Measurements from ENCODE around the gene CRYBG3. TPM values are rescaled to one million over a fixed set of nuclear protein-coding genes. Genes with fewer than 3 reads are reported as not detected.

Gene CRYBG3
- total and polyA plus RNA-seq, 2 donors = 16.2 to 67.5 TPM

- WGBS = 38% methylated on average over 5 of the region's 5 CpGs
- no peak overlapping the region for H3K4me3 ChIP-seq (ENCODE audit: low read depth, low read length)
- no peaks in the 10 kb centered on the region for H3K4me1 ChIP-seq (ENCODE audit: insufficient read depth)
- H3K36me3 ChIP-seq (ENCODE audit: insufficient read depth) = no peaks in the 10 kb centered on the region
- no peak overlapping the region for H3K27ac ChIP-seq (ENCODE audit: low read depth)
- no peak for DNase-seq (ENCODE audit: extremely low spot score)
These were observed 169.5 kb downstream of the CRYBG3 start for GRCh38 chr3:97991293-97991682.

- Histone ChIP-seq H3K4me3 (ENCODE audit: low read depth, low read length) (no peak overlapping the region), H3K36me3 (ENCODE audit: insufficient read depth) (no peaks in the 10 kb centered on the region), H3K4me1 (ENCODE audit: insufficient read depth) (no peaks in the 10 kb centered on the region), H3K27ac (ENCODE audit: low read depth) (no peak overlapping the region)
- DNase-seq (ENCODE audit: extremely low spot score) = no peak
- 93% methylated on average over 2 of the region's 2 CpGs for WGBS
These were observed 170.8 kb downstream of the CRYBG3 start for GRCh38 chr3:97992547-97993173.

- H3K36me3 ChIP-seq (ENCODE audit: insufficient read depth) = no peaks in the 10 kb centered on the region
- WGBS = 77% methylated on average over 2 of the region's 2 CpGs
- no peak overlapping the region for H3K4me3 ChIP-seq (ENCODE audit: low read depth, low read length)
- H3K4me1 ChIP-seq (ENCODE audit: insufficient read depth) = no peaks in the 10 kb centered on the region
- H3K27ac ChIP-seq (ENCODE audit: low read depth) = no peak overlapping the region
- DNase-seq (ENCODE audit: extremely low spot score) = no peak
These were observed 171.7 kb downstream of the CRYBG3 start for GRCh38 chr3:97993526-97993925.

GRCh38 chr3:97994328-97994945 lies 172.6 kb downstream of the CRYBG3 start:
- no peak overlapping the region for H3K4me3 ChIP-seq (ENCODE audit: low read depth, low read length)
- 76% methylated on average over 2 of the region's 2 CpGs for WGBS
- no peak overlapping the region for H3K27ac ChIP-seq (ENCODE audit: low read depth)
- DNase-seq (ENCODE audit: extremely low spot score) = no peak
- no peaks in the 10 kb centered on the region for H3K4me1 ChIP-seq (ENCODE audit: insufficient read depth)
- H3K36me3 ChIP-seq (ENCODE audit: insufficient read depth) = no peaks in the 10 kb centered on the region

Other genes with a start within 250 kb of the CRYBG3 start
- gene ARL6, start 57.3 kb upstream of the CRYBG3 start, total RNA-seq = 26.8 TPM
- gene ARL6, start 57.3 kb upstream of the CRYBG3 start, polyA plus RNA-seq = 5.1 TPM
- 44.7 TPM for gene RIOX2, start 150.4 kb downstream of the CRYBG3 start, total RNA-seq
- 15.0 TPM for gene RIOX2, start 150.4 kb downstream of the CRYBG3 start, polyA plus RNA-seq
- 0.11 TPM for gene GABRR3, start 213.3 kb downstream of the CRYBG3 start, total RNA-seq
- 0.01 TPM for gene GABRR3, start 213.3 kb downstream of the CRYBG3 start, polyA plus RNA-seq